ENCODE measurements around the gene MUC4. TPM values are rescaled to one million over a fixed set of nuclear protein-coding genes. Genes with fewer than 3 reads are reported as not detected.
A peak's percentile ranks its signal among the peaks of the same experiment; 100 is the strongest.

Gene MUC4
- total RNA-seq, 1 experiment from 2014 or later = 0.03 TPM

DNA sequence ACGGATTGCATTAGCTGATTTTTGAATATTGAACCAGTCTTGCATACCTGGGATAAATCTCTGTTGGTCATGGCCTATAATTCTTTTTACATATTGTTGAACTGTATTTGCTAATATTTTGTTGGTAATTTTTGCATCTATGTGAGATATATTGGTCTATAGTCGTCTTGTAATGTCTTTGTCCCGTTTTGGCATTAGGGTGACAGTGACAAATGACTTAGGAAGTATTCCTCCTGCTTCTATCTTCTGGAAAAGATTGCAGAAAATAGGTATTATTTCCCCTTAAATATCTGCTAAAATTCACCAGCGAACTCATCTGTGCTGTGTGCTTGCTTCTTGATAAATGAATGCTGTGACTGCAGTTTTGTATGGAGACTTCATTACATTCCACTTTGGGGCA is 67.3 kb downstream of the MUC4 start:
- Histone ChIP-seq H3K27me3 (ENCODE audit: control insufficient read depth, insufficient read depth, low read length) (peaks cover 4% of the 10 kb centered on the region), H3K27ac (ENCODE audit: low read length) (no peak overlapping the region), H3K36me3 (ENCODE audit: control insufficient read depth, insufficient read depth, low read length) (no peaks in the 10 kb centered on the region), H3K9me3 (ENCODE audit: control insufficient read depth, insufficient read depth, low read depth, low read length) (no peaks in the 10 kb centered on the region), H3K4me3 (ENCODE audit: low read depth in 2 of 2, low read length in 2 of 2) (no peak overlapping the region), H3K4me1 (ENCODE audit: control insufficient read depth, insufficient read depth, low read length) (no peaks in the 10 kb centered on the region)
- no peak for ATAC-seq
- no peak for DNase-seq (ENCODE audit: low read depth, low spot score)
- ChIA-PET POLR2A (no interaction called here), CTCF (no interaction called here)
- no TSS peak for BruUV-seq (replicated peaks)
- intact Hi-C loops (cut with micrococcal nuclease; ENCODE audit: unreplicated experiment) (no loop called here), in situ Hi-C loops (cut with HindIII; ENCODE audit: low pct_unique_long_range_greater_than_20kb, low sequenced_read_pairs) (no loop called here)
- TF ChIP-seq, protein P1, sequence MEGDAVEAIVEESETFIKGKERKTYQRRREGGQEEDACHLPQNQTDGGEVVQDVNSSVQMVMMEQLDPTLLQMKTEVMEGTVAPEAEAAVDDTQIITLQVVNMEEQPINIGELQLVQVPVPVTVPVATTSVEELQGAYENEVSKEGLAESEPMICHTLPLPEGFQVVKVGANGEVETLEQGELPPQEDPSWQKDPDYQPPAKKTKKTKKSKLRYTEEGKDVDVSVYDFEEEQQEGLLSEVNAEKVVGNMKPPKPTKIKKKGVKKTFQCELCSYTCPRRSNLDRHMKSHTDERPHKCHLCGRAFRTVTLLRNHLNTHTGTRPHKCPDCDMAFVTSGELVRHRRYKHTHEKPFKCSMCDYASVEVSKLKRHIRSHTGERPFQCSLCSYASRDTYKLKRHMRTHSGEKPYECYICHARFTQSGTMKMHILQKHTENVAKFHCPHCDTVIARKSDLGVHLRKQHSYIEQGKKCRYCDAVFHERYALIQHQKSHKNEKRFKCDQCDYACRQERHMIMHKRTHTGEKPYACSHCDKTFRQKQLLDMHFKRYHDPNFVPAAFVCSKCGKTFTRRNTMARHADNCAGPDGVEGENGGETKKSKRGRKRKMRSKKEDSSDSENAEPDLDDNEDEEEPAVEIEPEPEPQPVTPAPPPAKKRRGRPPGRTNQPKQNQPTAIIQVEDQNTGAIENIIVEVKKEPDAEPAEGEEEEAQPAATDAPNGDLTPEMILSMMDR (IDR thresholded peaks at IDR 0.05) = no peak
- TF ChIP-seq, protein P2, sequence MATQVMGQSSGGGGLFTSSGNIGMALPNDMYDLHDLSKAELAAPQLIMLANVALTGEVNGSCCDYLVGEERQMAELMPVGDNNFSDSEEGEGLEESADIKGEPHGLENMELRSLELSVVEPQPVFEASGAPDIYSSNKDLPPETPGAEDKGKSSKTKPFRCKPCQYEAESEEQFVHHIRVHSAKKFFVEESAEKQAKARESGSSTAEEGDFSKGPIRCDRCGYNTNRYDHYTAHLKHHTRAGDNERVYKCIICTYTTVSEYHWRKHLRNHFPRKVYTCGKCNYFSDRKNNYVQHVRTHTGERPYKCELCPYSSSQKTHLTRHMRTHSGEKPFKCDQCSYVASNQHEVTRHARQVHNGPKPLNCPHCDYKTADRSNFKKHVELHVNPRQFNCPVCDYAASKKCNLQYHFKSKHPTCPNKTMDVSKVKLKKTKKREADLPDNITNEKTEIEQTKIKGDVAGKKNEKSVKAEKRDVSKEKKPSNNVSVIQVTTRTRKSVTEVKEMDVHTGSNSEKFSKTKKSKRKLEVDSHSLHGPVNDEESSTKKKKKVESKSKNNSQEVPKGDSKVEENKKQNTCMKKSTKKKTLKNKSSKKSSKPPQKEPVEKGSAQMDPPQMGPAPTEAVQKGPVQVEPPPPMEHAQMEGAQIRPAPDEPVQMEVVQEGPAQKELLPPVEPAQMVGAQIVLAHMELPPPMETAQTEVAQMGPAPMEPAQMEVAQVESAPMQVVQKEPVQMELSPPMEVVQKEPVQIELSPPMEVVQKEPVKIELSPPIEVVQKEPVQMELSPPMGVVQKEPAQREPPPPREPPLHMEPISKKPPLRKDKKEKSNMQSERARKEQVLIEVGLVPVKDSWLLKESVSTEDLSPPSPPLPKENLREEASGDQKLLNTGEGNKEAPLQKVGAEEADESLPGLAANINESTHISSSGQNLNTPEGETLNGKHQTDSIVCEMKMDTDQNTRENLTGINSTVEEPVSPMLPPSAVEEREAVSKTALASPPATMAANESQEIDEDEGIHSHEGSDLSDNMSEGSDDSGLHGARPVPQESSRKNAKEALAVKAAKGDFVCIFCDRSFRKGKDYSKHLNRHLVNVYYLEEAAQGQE (IDR thresholded peaks at IDR 0.05; ENCODE audit: insufficient read depth in 1 of 2, low read depth in 2 of 2, low read length in 1 of 2) = no peak
- TF ChIP-seq SIN3A (IDR thresholded peaks at IDR 0.05; ENCODE audit: borderline replicate concordance, insufficient read depth, low read depth, low read length) (no peak), TCF7L2 (IDR thresholded peaks at IDR 0.05; ENCODE audit: low read depth, low read length) (no peak)

DNA sequence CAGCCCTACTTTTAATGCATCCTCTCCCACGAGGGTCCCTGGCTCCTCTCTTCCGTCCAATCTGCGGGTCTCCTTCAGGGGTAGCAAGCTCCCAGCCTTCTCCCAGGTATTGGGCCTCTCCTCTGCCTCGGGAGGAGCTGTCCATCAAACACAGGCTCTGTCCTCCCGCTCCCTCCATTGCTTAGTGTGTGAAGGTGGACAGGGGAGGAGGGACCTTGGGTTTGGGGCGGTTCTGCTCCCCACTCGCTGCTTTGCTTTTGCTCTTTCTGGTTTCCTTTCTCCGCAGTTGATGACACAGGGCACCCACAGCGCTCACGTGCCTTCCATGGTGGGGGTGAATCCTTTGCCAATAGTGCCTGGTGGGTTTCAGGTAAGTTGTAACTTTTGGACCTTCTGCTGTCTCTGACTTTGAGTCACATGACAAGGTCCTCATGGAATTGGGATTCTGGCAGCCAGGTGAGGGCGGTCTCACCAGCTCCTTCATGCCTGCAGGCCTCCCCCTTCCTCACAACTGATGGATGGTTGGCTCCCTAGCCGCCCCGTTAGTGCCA is 72.1 kb downstream of the MUC4 start:
- H3K4me3 ChIP-seq (ENCODE audit: low read depth in 2 of 2, low read length in 2 of 2) = no peak overlapping the region
- H3K9me3 ChIP-seq (ENCODE audit: control insufficient read depth, insufficient read depth, low read depth, low read length) = no peaks in the 10 kb centered on the region
- 0 out of 2 replicates have a peak, but pooled peaks have one; percentile 49 for ATAC-seq
- H3K27me3 ChIP-seq (ENCODE audit: control insufficient read depth, insufficient read depth, low read length) = peaks cover 6% of the 10 kb centered on the region; the same call in 1 of the 2 replicates
- no TSS peak for BruUV-seq (replicated peaks)
- no peaks in the 10 kb centered on the region for H3K36me3 ChIP-seq (ENCODE audit: control insufficient read depth, insufficient read depth, low read length)
- ChIA-PET CTCF (interaction anchor here (0.6 kb wide), 1 partner anchor 11 kb away, joined by 3 read pairs; no protein-coding TSS in a partner anchor), POLR2A (no interaction called here)
- H3K4me1 ChIP-seq (ENCODE audit: control insufficient read depth, insufficient read depth, low read length) = no peaks in the 10 kb centered on the region
- TF ChIP-seq POLR2AphosphoS5 (IDR thresholded peaks at IDR 0.05; ENCODE audit: low read depth, low read length) (no peak), SIN3A (IDR thresholded peaks at IDR 0.05; ENCODE audit: borderline replicate concordance, insufficient read depth, low read depth, low read length) (no peak), TCF7L2 (IDR thresholded peaks at IDR 0.05; ENCODE audit: low read depth, low read length) (no peak)
- TF ChIP-seq, protein P2 (IDR thresholded peaks at IDR 0.05; ENCODE audit: insufficient read depth in 1 of 2, low read depth in 2 of 2, low read length in 1 of 2) = no peak
- TF ChIP-seq, protein P1 (IDR thresholded peaks at IDR 0.05) = no peak
- in situ Hi-C loops (cut with HindIII; ENCODE audit: low pct_unique_long_range_greater_than_20kb, low sequenced_read_pairs) (no loop called here), intact Hi-C loops (cut with micrococcal nuclease; ENCODE audit: unreplicated experiment) (no loop called here)
- no peak for DNase-seq (ENCODE audit: low read depth, low spot score)
- H3K27ac ChIP-seq (ENCODE audit: low read length) = no peak overlapping the region
